ENCODE results near the gene CHGA.
A peak's percentile ranks its signal among the peaks of the same experiment; 100 is the strongest.

Gene CHGA

DNA sequence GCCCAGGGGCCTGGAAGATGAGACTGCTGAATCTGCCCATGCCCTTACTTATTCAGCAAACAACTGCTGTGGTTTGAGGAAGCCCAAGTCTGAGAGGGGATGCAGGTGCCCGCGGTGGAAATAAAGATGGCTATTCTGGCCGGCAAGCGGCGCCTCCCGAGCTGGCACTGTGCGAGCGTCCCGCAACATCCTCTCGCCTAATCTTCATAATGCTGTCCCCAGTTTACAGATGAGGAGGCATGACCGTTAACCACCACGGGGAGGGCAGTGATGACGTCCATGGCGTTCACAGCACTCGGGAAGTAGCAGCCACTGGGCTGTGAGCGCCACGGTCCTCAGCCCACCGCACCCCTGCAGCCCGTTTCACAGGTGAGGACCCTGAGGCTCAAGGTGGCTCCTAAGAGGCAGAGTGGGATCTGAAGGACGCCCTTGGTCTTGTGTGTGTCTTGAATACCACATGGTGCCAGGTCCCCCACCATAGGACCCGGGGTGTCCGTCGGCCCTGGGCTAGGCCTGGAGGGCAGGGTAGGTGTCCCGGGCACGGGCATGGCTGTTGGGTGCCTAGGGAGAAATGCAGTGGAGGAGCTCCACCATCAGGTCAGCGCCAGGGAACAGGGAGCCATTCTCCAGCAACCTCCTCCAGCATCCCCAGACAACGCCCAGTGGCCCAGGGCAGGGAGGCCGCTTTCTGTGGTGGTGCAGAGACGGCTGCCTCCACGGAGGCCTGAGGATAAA, 20.2 kb downstream of the CHGA start:
- FAIRE-seq (no peak), DNase-seq (ENCODE audit: low spot score) (no peak)

DNA sequence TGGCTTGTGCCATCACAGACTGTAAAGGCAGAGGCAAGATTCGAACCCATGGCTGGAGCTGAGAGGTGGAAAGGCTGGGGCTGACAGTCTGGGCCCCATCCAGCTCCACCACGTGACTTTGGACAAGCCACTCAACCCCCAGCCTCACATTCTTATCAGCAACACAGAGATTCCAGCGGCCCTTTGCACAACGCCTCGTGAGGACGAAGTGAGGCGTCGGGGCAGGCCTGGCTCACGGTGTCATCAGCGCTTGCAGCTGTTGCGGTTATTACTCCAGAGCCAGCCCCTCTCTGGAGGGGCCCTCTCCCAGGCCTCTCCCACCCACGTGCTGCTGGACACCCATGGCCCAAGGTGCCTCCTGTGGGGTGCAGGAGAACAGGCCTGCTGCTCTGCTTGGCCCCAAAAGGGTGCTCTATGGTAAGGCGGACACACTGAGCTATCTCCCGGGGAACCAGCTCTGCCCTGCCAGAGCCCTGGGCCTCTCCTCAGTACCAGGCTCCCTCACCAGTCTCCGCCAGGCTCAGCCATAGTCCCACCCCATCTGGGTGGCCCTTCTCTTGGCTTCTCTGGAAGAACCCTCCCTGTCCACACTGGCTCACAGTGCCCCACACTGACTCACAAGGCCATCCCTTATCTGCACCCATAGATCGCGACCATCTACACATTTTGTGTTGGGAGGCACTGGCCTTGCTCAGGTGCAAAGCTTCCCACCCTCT, 21.1 kb downstream of the CHGA start:
- FAIRE-seq (no peak), DNase-seq (ENCODE audit: low spot score) (no peak)

DNA sequence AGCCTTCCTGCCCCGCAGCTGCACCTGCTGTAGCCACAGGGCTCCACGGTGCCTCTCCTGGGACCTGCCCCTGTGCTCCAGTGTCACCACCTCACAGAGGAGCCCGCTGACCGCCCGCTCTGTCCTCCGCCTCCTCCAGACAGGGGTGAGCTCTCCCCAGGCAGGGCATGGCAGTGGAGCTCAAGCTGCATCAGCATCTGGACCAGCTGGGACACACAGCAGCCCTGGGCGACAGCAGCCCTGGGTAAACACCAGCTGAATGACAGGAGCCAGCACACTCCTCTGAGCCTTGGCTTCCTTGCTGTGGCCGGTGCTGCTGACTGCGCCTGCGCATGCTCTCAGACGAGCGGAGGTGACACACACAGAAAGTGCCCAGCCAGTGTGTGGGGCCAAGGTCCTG, 22.0 kb downstream of the CHGA start:
- FAIRE-seq (no peak), DNase-seq (ENCODE audit: low spot score) (no peak)

DNA sequence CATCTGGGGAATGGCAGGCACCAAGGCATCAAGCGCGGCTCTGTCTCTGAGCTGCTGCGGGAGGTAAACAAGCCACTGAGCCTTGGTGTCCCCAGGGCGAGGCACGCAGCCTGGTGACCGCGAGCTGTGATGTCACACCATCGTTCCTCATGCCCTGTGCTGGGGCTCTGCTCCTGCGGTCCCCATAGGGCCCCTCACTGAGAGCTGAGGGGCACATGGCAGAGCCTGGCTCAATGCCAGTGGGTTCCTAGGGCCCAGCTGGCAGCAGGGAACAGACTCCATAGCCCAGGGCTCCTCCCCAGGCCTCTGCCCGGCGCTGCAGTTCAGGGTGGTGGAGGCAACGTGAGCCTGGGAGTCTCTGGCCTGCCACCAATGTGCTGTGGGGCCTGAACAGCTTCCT, 22.6 kb downstream of the CHGA start:
- DNase-seq (ENCODE audit: low spot score) (no peak), FAIRE-seq (no peak)

DNA sequence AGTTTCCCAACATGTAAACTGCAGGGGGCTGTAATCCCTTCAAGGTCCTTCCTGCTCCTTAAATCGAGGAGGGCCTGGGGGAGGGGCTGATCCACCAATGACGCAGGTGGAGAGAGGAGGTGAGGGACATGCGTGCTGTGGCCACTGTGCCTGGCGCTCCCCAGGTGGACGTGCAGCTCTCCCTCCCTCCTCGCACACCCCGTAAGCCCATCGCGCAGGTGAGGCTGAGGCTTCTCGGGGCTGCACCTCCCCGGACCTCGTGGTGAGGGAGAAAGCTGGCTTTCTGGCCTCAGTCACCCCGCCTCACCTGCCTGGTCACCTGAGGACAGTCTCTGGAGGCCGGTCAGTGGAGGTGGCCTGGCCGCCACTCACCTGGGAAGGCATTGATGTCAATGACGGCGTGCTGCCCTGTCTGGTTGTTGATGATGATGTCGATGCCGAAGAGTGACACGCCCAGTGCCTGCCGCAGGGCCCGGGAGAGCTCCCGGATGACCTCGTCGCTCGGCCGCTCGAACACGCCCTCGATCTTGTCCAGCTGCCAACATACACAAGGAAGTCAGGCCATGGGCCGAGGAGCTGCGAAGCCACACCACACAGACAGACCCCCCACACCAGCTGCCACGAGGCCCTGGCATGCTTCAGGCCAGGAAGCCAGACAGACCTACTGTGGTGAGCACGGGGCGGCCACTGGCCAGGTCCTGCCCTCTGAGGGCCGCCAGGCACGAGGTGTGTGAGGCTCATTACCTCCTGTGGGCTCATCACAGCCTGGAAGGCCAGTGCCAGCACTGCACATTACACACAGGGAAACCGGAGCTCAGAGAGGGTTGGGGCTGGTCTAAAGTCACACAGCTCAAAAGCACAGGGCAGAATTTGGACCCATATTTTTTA, 23.3 kb downstream of the CHGA start:
- FAIRE-seq (no peak), DNase-seq (ENCODE audit: low spot score) (peak; percentile 36)

DNA sequence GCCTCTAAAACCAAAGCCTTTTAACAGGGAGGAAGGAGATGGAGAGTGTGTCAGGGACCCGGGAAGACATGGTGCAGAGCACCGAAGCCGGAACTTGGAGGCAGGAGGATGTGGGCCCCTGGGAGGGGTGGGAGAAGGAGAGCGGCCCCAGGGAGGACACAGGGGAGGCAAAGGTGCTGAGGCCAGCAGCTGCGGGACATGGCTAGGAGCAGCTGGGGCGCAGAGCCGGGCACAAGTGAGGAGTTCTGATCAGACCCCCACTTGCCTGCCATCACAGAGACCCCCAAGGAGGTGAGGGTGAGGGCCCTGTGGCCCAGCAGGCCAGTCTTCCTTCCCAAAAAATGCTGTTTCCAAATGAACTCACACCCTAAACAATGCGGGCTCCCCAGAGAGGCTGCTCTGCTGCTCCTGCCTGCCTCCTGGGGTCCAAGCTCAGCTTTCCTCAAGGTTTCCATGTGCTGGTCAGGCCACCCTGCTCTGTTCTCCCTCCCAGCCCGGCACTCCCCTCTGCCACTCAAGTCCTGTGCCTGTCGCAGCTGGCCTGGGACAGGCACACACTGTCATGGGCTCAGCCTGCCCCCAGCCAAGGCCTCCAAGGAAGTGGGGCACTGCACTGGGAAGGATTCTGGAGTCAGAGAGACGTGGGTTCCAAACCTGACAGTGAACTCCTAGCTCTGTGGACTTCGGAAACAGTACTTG, 24.0 kb downstream of the CHGA start:
- DNase-seq (ENCODE audit: low spot score) (no peak), FAIRE-seq (no peak)

DNA sequence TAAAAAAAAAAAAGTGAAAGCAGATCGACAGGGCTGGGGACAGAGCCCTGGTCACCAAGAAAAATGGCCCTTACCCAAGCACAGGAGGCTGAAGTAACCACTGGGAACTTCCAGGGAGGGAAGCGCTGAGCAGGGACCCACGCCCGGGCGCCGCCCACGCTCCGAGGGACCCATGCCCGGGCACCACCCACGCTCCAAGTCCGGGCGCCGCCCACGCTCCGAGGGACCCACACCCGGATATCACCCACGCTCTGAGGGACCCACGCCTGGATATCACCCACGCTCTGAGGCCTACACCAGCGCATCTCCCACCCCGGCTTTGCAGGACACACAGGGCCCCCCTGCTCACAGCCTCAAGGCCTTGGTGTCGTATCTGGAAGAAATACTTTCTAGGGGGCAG, 25.7 kb downstream of the CHGA start:
- DNase-seq (ENCODE audit: low spot score) (no peak), FAIRE-seq (no peak)

DNA sequence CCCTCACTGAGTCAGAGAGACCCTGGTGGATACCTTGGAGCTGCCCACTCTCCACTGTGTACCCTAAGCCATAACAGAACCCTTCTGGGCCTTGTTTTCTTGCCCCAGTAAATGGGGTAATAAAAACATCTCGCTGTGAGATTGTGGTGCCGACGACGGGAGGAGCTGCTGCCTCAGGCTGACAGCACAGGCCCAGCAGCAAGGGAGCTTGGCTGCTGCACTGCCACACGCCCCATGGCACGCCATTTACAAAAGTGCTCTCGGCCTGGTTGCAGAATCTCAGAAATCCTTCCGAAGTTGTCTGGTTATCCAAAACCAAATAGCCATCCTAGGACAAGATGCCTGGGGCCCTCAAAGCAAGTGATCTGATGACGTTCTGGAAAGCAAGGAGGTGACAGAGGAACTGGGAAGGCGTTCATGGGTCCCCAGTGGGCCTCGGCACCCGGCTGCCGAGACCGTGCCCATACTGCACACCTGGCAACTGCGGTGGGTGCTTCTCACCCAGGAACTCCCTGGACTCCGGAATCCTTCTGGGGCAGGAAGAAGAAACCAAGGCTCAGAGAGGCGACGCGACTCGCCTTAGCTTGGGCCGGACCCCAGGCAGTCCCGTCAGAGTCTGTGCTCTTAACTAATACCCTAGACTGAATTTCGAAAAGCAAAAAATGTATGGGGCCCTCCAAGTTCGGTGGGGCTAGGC, 26.7 kb downstream of the CHGA start:
- no peak for FAIRE-seq
- DNase-seq (ENCODE audit: low spot score): no peak

DNA sequence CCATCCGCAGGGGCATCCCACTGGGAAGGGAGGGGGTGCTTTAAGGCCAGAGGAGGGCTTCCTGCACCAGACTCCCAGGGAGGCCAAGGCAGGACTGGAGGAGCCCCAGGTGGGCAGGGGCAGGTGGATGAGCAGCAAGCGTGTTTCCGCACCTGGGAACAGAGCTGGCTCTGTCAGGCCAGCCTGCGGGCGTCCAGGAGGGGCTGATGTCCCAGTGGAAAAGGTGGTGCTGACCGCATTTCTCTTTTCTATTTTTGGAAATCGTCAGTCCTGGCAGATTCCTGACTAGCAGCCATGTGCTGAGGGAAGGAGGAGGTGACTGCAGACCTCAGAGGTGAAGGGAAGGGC, 27.2 kb downstream of the CHGA start:
- FAIRE-seq (no peak), DNase-seq (ENCODE audit: low spot score) (no peak)

DNA sequence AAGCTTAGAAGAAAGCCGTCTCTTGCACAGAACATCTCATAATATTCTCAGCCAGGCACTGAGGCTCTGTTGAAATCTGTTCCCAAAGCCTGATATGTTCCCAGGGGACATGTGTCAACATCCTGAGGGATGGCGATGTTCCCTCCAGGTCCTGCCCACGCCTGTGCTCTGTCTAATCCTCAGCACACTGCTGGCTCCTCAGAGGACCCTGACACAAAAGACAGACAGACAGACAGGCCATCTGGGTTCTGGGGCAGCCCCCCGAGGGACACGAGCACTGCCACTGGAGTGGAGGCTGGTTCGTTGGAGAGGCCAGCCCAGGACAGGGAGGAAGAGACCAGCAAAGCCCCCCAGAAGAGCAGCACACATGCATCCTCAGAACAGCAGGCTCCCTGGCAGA, 27.8 kb downstream of the CHGA start:
- FAIRE-seq: no peak
- DNase-seq (ENCODE audit: low spot score): no peak

DNA sequence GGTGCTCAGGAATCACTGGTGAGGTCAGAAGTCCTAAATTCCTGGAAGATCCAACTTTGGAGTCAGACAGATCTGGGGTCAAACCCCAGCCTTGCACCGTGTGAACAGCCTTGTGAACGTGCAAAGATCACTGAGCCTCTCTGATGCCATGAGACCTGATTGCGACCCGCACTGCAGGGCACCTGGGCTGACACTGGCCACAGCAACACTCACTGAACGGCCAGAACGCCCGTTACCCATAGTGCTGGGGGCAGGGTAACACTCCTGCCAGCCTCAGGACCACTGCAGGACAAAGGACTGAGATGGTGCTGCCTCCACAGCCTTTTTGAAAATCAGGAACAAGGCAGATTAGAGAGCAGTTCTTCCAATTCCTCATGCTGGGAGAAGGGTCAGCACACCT, 28.3 kb downstream of the CHGA start:
- DNase-seq (ENCODE audit: low spot score) (no peak), FAIRE-seq (no peak)

DNA sequence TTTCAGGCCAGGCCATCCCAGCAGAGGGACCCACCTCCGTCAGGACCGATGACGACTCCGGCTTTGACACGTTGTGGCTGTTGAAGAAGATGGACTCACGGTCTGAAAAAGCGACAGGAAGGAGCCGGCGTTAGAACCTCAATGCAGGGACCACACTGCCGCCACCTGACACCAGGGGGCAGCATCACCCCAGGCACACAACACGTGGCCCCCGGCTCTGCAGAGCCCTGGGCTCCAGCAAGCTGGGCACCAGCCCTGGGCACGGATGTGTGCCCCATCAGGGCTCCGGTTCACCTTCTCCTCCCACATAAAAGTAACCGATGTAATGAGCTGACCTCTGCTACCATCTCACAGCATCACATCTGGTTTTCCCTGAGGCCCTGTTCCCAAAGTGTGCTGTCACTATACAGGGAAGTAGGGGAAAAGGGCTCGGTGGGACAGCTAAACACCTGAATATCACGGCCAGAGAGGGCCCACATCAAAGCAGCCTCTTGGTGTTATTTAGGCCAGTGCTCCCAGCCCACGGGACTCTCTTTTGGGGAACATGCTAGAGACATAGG, 29.0 kb downstream of the CHGA start:
- FAIRE-seq: no peak
- DNase-seq (ENCODE audit: low spot score): peak; percentile 79

DNA sequence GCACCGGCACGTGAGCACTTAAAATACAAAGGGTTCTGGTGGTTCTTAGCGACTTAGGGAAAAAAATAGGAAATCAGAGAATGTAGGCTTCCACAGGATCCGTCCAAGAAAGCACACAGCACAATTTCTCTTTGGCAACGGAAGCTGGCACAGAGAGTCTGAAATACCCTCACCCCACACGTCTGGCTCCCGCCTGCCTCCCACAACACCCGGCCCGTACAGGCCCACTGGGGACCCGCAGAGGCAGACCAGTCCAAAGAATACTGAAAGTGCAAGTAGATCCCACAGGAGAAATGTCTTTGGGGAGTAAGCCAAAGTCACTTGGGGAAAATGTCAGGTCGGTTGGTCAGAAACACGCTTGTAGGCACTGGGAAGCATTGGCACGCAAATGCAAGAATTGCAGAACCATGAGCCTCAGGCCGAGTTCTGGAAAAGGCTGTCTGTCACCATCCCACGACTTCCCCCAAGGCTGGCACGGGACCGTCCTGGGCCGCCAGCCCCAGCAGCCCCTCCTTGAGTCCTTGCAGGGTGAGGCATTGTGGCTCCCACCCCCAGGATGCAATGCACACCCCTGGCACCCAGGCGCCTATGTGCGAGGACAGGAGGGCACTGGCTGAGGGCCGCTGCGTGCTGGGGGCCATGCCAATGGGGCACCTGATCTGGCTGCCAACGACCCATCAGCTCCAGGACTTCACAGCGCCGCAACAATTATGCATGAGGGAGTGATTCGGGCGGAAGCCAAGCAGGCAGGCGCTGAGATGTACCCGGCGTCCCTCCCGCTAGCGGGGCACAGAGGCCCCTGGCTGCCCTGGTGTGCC, 29.7 kb downstream of the CHGA start:
- FAIRE-seq (no peak), DNase-seq (ENCODE audit: low spot score) (no peak)

DNA sequence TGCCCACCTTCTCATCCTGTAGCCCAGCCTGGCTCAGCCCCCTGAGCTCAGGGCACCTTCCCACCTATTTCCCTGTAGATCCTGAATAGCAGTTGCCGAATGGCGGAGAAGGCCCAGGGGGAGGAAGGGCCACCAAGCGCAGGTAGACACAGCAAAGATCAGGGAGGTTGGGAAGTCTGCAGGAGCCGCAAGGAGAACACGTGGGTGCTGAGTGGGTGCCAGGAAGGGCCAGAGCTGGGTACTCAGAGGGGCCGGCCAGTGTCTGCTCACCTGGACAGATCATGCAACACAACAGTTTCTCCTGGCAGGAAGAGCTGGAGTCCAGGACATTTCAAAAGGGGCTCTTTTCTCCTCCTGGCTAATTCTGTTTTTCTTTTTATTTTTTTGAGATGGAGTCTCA, 30.6 kb downstream of the CHGA start:
- FAIRE-seq (no peak), DNase-seq (ENCODE audit: low spot score) (no peak)

DNA sequence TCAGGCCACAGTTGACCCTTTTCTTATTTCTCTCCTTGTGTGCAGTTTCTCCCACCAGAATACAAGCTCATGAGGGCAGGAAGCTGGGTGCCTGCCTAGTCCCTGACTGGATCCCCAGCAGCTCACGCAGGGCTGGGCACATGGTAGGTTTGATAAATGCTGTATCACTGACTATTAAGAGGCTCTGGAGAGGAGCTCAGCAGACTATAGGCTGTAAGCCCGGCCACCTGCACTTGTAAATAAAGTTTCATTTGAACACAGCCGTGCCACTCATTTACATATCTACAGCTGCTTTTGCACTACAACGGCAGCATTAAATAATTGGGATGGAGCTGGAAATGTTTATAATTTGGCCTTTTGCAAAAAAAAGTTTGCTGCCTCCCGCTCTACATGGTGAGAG, 32.0 kb downstream of the CHGA start:
- DNase-seq (ENCODE audit: low spot score) (no peak), FAIRE-seq (no peak)

DNA sequence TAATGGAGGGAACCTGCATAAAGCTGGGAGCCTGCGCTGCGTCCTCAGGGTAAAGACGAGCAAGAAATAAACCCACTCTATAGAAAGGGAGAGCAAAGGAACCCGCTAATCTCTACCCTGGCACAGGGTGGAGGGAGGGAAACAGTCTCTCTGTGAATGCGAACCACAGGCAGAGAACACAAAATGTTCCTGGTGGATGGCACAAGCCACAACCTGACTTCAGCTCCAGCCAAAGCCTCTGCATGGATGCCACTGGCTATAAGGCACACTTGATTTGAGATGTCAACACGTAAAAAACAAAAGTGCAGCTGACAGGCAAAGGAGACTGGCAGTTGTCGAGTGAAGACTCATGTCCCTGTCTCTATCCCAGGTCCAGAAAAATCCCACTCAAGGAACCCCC, 32.4 kb downstream of the CHGA start:
- DNase-seq (ENCODE audit: low spot score) (no peak), FAIRE-seq (no peak)

DNA sequence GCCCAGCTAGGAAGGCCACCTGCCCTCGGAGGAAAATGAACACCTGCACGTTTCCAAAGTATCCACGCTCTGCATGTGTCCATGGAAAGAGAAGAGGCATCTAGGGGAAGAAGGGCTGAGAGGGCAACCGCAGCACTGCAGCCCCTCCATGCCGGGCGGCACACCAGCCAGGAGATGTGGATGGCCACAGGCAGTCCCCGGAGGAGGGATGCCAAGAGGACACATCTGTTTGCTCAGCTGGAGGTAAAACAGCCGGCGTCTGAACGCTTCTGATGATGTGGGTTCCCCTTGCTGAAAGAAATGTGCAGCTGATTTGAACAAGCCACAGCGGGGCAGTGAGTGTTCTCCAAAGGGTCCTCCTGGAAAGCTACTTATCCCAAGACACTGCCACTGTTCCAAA, 34.0 kb downstream of the CHGA start:
- FAIRE-seq: no peak
- no peak for DNase-seq (ENCODE audit: low spot score)

DNA sequence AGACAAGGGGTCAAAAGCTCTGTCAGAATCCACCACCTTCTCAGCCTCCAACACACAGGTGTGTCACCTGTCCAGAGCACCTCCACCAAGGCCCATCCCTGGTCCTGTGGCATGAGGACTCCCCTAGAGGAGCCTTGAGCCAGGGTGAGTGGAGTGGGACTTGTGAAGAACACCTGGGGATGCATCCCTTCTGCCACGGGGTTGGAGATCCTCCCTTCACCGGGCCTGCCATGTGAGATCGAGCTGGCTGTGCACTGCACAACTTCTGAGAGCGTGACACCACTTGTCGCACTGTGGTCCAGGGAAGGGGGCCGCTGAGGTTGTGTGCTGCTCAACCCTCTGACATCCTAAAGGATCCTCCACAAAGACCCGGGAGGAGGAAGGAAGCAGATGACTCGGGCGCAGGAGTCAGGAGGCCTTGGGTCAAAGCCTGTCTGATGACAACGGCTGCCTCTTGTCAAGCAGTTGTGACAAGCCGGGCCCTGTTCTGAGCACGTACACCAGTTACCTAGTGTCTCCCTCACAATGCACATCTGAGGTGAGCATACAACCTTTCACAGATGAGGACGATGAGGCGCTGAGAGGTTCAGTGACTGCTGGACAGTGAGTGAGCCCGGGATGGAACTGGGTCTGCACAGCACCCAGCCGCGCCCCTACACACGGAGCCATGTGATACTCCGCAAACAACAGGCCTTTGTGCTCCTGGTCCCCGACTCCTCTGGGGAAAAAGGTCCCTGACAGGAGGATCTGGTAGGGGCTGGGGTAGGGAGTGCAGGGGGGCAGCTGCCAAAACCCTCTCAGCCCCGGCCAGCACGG, 35.6 kb downstream of the CHGA start:
- DNase-seq (ENCODE audit: low spot score) (no peak), FAIRE-seq (no peak)

DNA sequence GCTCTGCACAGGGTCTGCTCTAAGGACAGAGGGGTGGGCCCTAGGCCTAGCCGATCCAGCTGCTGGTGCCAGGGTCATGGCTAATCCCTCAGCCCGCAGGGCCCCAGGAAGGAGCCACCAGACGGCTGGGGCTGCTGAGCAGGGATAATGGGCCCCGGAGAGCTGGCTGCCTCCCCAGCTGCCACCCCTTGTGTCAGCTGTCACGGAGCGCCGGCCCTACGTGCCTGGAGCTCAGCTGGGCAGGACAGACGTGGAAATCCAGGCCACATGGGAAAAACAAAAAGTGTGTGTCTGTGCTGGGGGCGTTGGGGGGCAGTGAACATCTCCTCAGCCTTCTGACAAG, 36.2 kb downstream of the CHGA start:
- FAIRE-seq (no peak), DNase-seq (ENCODE audit: low spot score) (no peak)
